ENCODE results near the gene ABO. TPM values are rescaled to one million over a fixed set of nuclear protein-coding genes. Genes with fewer than 3 reads are reported as not detected.
A peak's percentile ranks its signal among the peaks of the same experiment; 100 is the strongest.
"Not testable (repeated sequence)": the region's sequence is repeated elsewhere in the genome, so short reads cannot be mapped to it uniquely, and the experiment has no call there.

The ABO gene
- total RNA-seq, 1 experiment from 2014 or later = 1.2 TPM

GRCh38 chr9:133217333-133217988 is 57.5 kb downstream of the ABO start:
- DNase-seq (ENCODE audit: low read depth, low spot score); H3K79me2 ChIP-seq (ENCODE audit: insufficient read depth, low read length); H3K9me3 ChIP-seq (ENCODE audit: control insufficient read depth in 1 of 2, insufficient read depth in 1 of 2, low read depth in 1 of 2, low read length in 2 of 2); H3K9me2 ChIP-seq (ENCODE audit: insufficient read depth); H4K20me1 ChIP-seq (ENCODE audit: insufficient read depth); RAD21 ChIA-PET (ENCODE audit: low non-redundant PET in 1 of 2, low total read pairs in 2 of 2, uncharacterized antibody in 2 of 2, unreplicated experiment in 2 of 2); H3K4me2 ChIP-seq (ENCODE audit: low read length); H3K4me3 ChIP-seq (replicated peaks in 1 of 2; ENCODE audit: low read depth in 1 of 2, low read length in 2 of 2); H3K27ac ChIP-seq (ENCODE audit: low read depth, low read length); POLR2A ChIA-PET; H2AFZ ChIP-seq (ENCODE audit: low read depth, low read length, poor library complexity, severe bottlenecking); BruUV-seq (replicated peaks); ATAC-seq; H3K9ac ChIP-seq (ENCODE audit: low read length); intact Hi-C loops (cut with micrococcal nuclease); CTCF ChIA-PET; H3K36me3 ChIP-seq (ENCODE audit: control insufficient read depth in 1 of 2, insufficient read depth in 2 of 2, low read length in 2 of 2): not testable (repeated sequence)
- H3K27me3 ChIP-seq (ENCODE audit: insufficient read depth, low read length) = peaks cover 45% of the 10 kb centered on the region
- peaks cover 0 to 10% of the 10 kb centered on the region in 2 experiments; a peak in 2 of 4 replicates for H3K4me1 ChIP-seq (ENCODE audit: control insufficient read depth in 1 of 2, insufficient read depth in 2 of 2, low read length in 2 of 2)

- H4K20me1 ChIP-seq (ENCODE audit: insufficient read depth); H3K27ac ChIP-seq (ENCODE audit: low read depth, low read length); BruUV-seq (replicated peaks); H3K9me2 ChIP-seq (ENCODE audit: insufficient read depth); H3K4me3 ChIP-seq (replicated peaks in 1 of 2; ENCODE audit: low read depth in 1 of 2, low read length in 2 of 2); H3K36me3 ChIP-seq (ENCODE audit: control insufficient read depth in 1 of 2, insufficient read depth in 2 of 2, low read length in 2 of 2); POLR2A ChIA-PET; intact Hi-C loops (cut with micrococcal nuclease); H3K9me3 ChIP-seq (ENCODE audit: control insufficient read depth in 1 of 2, insufficient read depth in 1 of 2, low read depth in 1 of 2, low read length in 2 of 2); H3K79me2 ChIP-seq (ENCODE audit: insufficient read depth, low read length); H3K9ac ChIP-seq (ENCODE audit: low read length); RAD21 ChIA-PET (ENCODE audit: low non-redundant PET in 1 of 2, low total read pairs in 2 of 2, uncharacterized antibody in 2 of 2, unreplicated experiment in 2 of 2): not testable (repeated sequence)
- H2AFZ ChIP-seq (ENCODE audit: low read depth, low read length, poor library complexity, severe bottlenecking) = peak overlapping the region; percentile 71
- CTCF ChIA-PET = interaction anchor here (1.6 to 1.8 kb wide), 2 partner anchors 26 to 28 kb away, joined by 3 to 8 read pairs; no protein-coding TSS in a partner anchor
- TF ChIP-seq FOSL1 (IDR thresholded peaks at IDR 0.05; ENCODE audit: low read depth) (peak; percentile 66), JUND (IDR thresholded peaks at IDR 0.05) (peak; percentile 50)
- peak overlapping the region; percentile 58 for H3K4me2 ChIP-seq (ENCODE audit: low read length)
- peak; percentile 80 for ATAC-seq
- DNase-seq (ENCODE audit: low read depth, low spot score) = peak; percentile 12
- H3K27me3 ChIP-seq (ENCODE audit: insufficient read depth, low read length) = peaks cover 38% of the 10 kb centered on the region
- H3K4me1 ChIP-seq (ENCODE audit: control insufficient read depth in 1 of 2, insufficient read depth in 2 of 2, low read length in 2 of 2) = peaks cover 0 to 24% of the 10 kb centered on the region in 2 experiments; a peak in 2 of 4 replicates
Observed at GRCh38 chr9:133214276-133214675, 60.7 kb downstream of the ABO start.

Measured in HCT116 (cell line).